Dendritic cell treated with granulocyte-macrophage colony-stimulating factor and Interleukin-4, amounts not matched to agents 40 ng/mL and 50 ng/mL, for 4 days (primary cell): ENCODE data around the gene CFAP119.
"Not testable (repeated sequence)": the region's sequence is repeated elsewhere in the genome, so short reads cannot be mapped to it uniquely, and the experiment has no call there.

Experiments
- H3K27ac Mint-ChIP-seq: one replicate; pipeline ENCODE4 v1.8.0; 2022; ENCODE audit warnings: mild to moderate bottlenecking, mixed read lengths
- H3K27me3 Mint-ChIP-seq: one replicate; pipeline ENCODE4 v1.8.0; 2022; ENCODE audit warnings: mild to moderate bottlenecking, mixed read lengths
- H3K36me3 Mint-ChIP-seq: one replicate; pipeline ENCODE4 v1.8.0; 2022; ENCODE audit warnings: low read depth, mixed read lengths
- H3K4me1 Mint-ChIP-seq: one replicate; pipeline ENCODE4 v1.8.0; 2022; ENCODE audit warnings: low read depth, mixed read lengths
- H3K4me3 Mint-ChIP-seq: one replicate; pipeline ENCODE4 v1.8.0; 2022; ENCODE audit warnings: mild to moderate bottlenecking, moderate library complexity, mixed read lengths
- H3K9me3 Mint-ChIP-seq: one replicate; pipeline ENCODE4 v1.8.0; 2022; ENCODE audit warnings: mixed read lengths
- intact Hi-C: fragments of 100-400 bp; cut with micrococcal nuclease; formaldehyde crosslinking; loops from one replicate; pipeline ENCODE4 v1.15.0; 2022

Gene CFAP119

GRCh38 chr16:30761928-30762902 lies at the start of gene CFAP119, which contains the start of gene RNF40:
Gene CFAP119 (minus strand): TSS chr16:30762062. CDS start chr16:30761748, 314 bp downstream.
Gene RNF40 (plus strand): TSS chr16:30762322. CDS start chr16:30762546, 224 bp downstream.
- Mint-ChIP-seq H3K4me1 (peaks cover 59% of the 10 kb centered on the region), H3K27me3 (no peaks in the 10 kb centered on the region), H3K27ac (peak within 1 kb of the TSS; percentile 95), H3K36me3 (peaks cover 89% of the 10 kb centered on the region), H3K9me3 (no peaks in the 10 kb centered on the region), H3K4me3 (peak within 1 kb of the TSS; percentile 90)
- intact Hi-C loops, result loop anchor here (1.0 to 5.0 kb wide), 4 partner anchors 14 to 161 kb away; partner anchors contain the start of genes FBRS, FBXL19, PHKG2 and SRCAP

GRCh38 chr16:30809675-30810074 lies 47.8 kb upstream of the CFAP119 start:
- H3K27me3 Mint-ChIP-seq, H3K9me3 Mint-ChIP-seq, H3K4me3 Mint-ChIP-seq, H3K27ac Mint-ChIP-seq, intact Hi-C loops: not testable (repeated sequence)
- Mint-ChIP-seq H3K4me1 (peaks cover 49% of the 10 kb centered on the region), H3K36me3 (peaks cover 13% of the 10 kb centered on the region)

- Mint-ChIP-seq H3K4me1 (peaks cover 43% of the 10 kb centered on the region), H3K27ac (peak overlapping the region; percentile 81), H3K36me3 (peaks cover 13% of the 10 kb centered on the region)
- H3K27me3 Mint-ChIP-seq, intact Hi-C loops, H3K9me3 Mint-ChIP-seq, H3K4me3 Mint-ChIP-seq: not testable (repeated sequence)
Observed at GRCh38 chr16:30808890-30809426, 47.1 kb upstream of the CFAP119 start.

GRCh38 chr16:30808146-30808545 lies 46.3 kb upstream of the CFAP119 start:
- H3K27ac Mint-ChIP-seq, result peak overlapping the region; percentile 81
- H3K9me3 Mint-ChIP-seq, result no peaks in the 10 kb centered on the region
- peaks cover 39% of the 10 kb centered on the region for H3K4me1 Mint-ChIP-seq
- peak overlapping the region; percentile 55 for H3K4me3 Mint-ChIP-seq
- H3K36me3 Mint-ChIP-seq, result peaks cover 13% of the 10 kb centered on the region
- intact Hi-C loops, result no loop called here
- no peaks in the 10 kb centered on the region for H3K27me3 Mint-ChIP-seq

GRCh38 chr16:30805370-30806169 lies 43.7 kb upstream of the CFAP119 start:
- Mint-ChIP-seq H3K36me3 (peaks cover 13% of the 10 kb centered on the region), H3K4me1 (peaks cover 43% of the 10 kb centered on the region), H3K9me3 (no peaks in the 10 kb centered on the region), H3K27me3 (no peaks in the 10 kb centered on the region), H3K27ac (peak overlapping the region; percentile 81), H3K4me3 (peak overlapping the region; percentile 82)
- intact Hi-C loops, result loop anchor here (1.0 kb wide), 2 partner anchors 18 to 70 kb away; partner anchors contain the start of gene ZNF629

- peak overlapping the region; percentile 82 for H3K4me3 Mint-ChIP-seq
- peaks cover 1% of the 10 kb centered on the region for H3K27me3 Mint-ChIP-seq
- peak overlapping the region; percentile 81 for H3K27ac Mint-ChIP-seq
- H3K9me3 Mint-ChIP-seq, result no peaks in the 10 kb centered on the region
- peaks cover 43% of the 10 kb centered on the region for H3K4me1 Mint-ChIP-seq
- H3K36me3 Mint-ChIP-seq, result peaks cover 13% of the 10 kb centered on the region
- intact Hi-C loops, result loop anchor here (1.0 kb wide), 2 partner anchors 18 to 70 kb away; partner anchors contain the start of gene ZNF629
Observed at GRCh38 chr16:30805056-30805369, 43.2 kb upstream of the CFAP119 start.

GRCh38 chr16:30802936-30803335 lies 41.1 kb upstream of the CFAP119 start:
- intact Hi-C loops, result no loop called here
- no peak overlapping the region for H3K4me3 Mint-ChIP-seq
- H3K36me3 Mint-ChIP-seq, result peaks cover 13% of the 10 kb centered on the region
- peaks cover 36% of the 10 kb centered on the region for H3K4me1 Mint-ChIP-seq
- peaks cover 2% of the 10 kb centered on the region for H3K27me3 Mint-ChIP-seq
- peak overlapping the region; percentile 71 for H3K27ac Mint-ChIP-seq
- H3K9me3 Mint-ChIP-seq, result no peaks in the 10 kb centered on the region

GRCh38 chr16:30797670-30798309 lies 35.9 kb upstream of the CFAP119 start:
- H3K9me3 Mint-ChIP-seq, result no peaks in the 10 kb centered on the region
- H3K27me3 Mint-ChIP-seq, result peaks cover 2% of the 10 kb centered on the region
- H3K4me1 Mint-ChIP-seq, result peaks cover 8% of the 10 kb centered on the region
- intact Hi-C loops, result no loop called here
- H3K4me3 Mint-ChIP-seq, result no peak overlapping the region
- no peaks in the 10 kb centered on the region for H3K36me3 Mint-ChIP-seq
- H3K27ac Mint-ChIP-seq, result no peak overlapping the region

- Mint-ChIP-seq H3K27me3 (no peaks in the 10 kb centered on the region), H3K9me3 (no peaks in the 10 kb centered on the region), H3K36me3 (no peaks in the 10 kb centered on the region), H3K4me3 (no peak overlapping the region), H3K27ac (no peak overlapping the region), H3K4me1 (no peaks in the 10 kb centered on the region)
- intact Hi-C loops, result no loop called here
Observed at GRCh38 chr16:30794634-30795033, 32.8 kb upstream of the CFAP119 start.

- no peaks in the 10 kb centered on the region for H3K9me3 Mint-ChIP-seq
- intact Hi-C loops, result no loop called here
- H3K27me3 Mint-ChIP-seq, result no peaks in the 10 kb centered on the region
- no peaks in the 10 kb centered on the region for H3K4me1 Mint-ChIP-seq
- no peak overlapping the region for H3K4me3 Mint-ChIP-seq
- H3K27ac Mint-ChIP-seq, result no peak overlapping the region
- H3K36me3 Mint-ChIP-seq, result no peaks in the 10 kb centered on the region
Observed at GRCh38 chr16:30793508-30794069, 31.7 kb upstream of the CFAP119 start.

GRCh38 chr16:30787613-30788378 lies 25.9 kb upstream of the CFAP119 start:
- Mint-ChIP-seq H3K9me3 (no peaks in the 10 kb centered on the region), H3K4me3 (peak overlapping the region; percentile 91), H3K27me3 (peaks cover 2% of the 10 kb centered on the region), H3K36me3 (peaks cover 32% of the 10 kb centered on the region), H3K4me1 (peaks cover 26% of the 10 kb centered on the region), H3K27ac (peak overlapping the region; percentile 92)
- intact Hi-C loops, result loop anchor here (1.0 kb wide), 2 partner anchors 18 to 88 kb away; no protein-coding TSS in a partner anchor

GRCh38 chr16:30786936-30787612 lies 25.2 kb upstream of the CFAP119 start, which contains the start of gene ZNF629:
Gene ZNF629 (minus strand): TSS chr16:30787205. CDS start chr16:30784482, 2,723 bp downstream.
- H3K27me3 Mint-ChIP-seq, result peaks cover 2% of the 10 kb centered on the region
- intact Hi-C loops, result loop anchor here (1.0 kb wide), 2 partner anchors 18 to 88 kb away; no protein-coding TSS in a partner anchor
- H3K36me3 Mint-ChIP-seq, result peaks cover 39% of the 10 kb centered on the region
- peak within 1 kb of the TSS; percentile 91 for H3K4me3 Mint-ChIP-seq
- H3K4me1 Mint-ChIP-seq, result peaks cover 28% of the 10 kb centered on the region
- no peaks in the 10 kb centered on the region for H3K9me3 Mint-ChIP-seq
- peak within 1 kb of the TSS; percentile 92 for H3K27ac Mint-ChIP-seq
